Measurements from ENCODE around the gene PIK3C3.
"Not testable (repeated sequence)": the region's sequence is repeated elsewhere in the genome, so short reads cannot be mapped to it uniquely, and the experiment has no call there.

Gene PIK3C3

DNA sequence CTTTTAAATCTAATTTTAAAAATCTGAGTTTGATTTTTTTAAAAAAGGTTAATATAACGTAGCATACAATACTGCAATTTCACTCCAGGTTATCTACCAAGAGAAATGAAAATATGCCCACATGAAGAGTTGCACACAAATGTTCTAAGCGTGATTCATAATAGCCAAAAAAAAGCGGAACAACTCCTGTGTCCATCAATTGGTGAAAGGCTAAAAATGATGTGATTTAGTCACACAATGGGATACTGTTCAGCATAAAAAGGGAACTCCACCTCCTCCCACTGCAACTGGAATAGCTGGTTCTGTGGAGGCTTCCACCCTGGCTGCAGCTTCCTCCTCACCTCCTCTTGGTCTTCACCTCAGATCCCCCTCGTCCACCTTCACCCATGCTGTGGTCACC is 132.8 kb downstream of the PIK3C3 start:
- Histone ChIP-seq H3K36me3 (ENCODE audit: control insufficient read depth, insufficient read depth, low read length) (no peaks in the 10 kb centered on the region), H3K4me3 (ENCODE audit: low read length) (no peak overlapping the region), H3K9me3 (ENCODE audit: control insufficient read depth, low read length) (no peaks in the 10 kb centered on the region), H3K9ac (ENCODE audit: low read length) (no peak overlapping the region), H3K27me3 (ENCODE audit: control insufficient read depth, insufficient read depth, low read length) (no peaks in the 10 kb centered on the region), H3K4me1 (ENCODE audit: control insufficient read depth, insufficient read depth, low read length) (no peaks in the 10 kb centered on the region)

DNA sequence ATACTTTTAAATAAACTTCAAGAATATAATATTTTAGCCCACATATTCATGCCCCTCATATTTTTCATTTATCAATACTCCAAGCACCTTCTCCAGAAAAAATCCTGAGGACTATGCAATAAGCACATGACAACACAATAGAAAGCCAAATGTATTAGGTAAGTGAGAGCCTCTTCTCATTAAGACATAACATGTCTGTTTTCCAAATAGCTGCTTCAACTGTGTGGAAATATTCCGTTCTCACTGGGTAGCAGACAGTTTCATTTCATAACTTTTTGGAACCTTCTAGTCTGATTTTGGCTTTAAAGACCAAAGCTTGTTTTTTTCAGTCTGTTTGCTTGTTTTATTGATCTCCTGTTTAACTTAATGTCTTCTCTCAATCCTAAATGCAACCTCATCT is 137.8 kb downstream of the PIK3C3 start:
- Histone ChIP-seq H3K4me1 (ENCODE audit: control insufficient read depth, insufficient read depth, low read length) (no peaks in the 10 kb centered on the region), H3K27me3 (ENCODE audit: control insufficient read depth, insufficient read depth, low read length) (no peaks in the 10 kb centered on the region), H3K9me3 (ENCODE audit: control insufficient read depth, low read length) (no peaks in the 10 kb centered on the region), H3K36me3 (ENCODE audit: control insufficient read depth, insufficient read depth, low read length) (no peaks in the 10 kb centered on the region), H3K4me3 (ENCODE audit: low read length) (no peak overlapping the region), H3K9ac (ENCODE audit: low read length) (no peak overlapping the region)

- no peak overlapping the region for H3K4me3 ChIP-seq (ENCODE audit: low read length)
- no peaks in the 10 kb centered on the region for H3K36me3 ChIP-seq (ENCODE audit: control insufficient read depth, insufficient read depth, low read length)
- H3K9ac ChIP-seq (ENCODE audit: low read length): no peak overlapping the region
- no peaks in the 10 kb centered on the region for H3K4me1 ChIP-seq (ENCODE audit: control insufficient read depth, insufficient read depth, low read length)
- H3K27me3 ChIP-seq (ENCODE audit: control insufficient read depth, insufficient read depth, low read length): no peaks in the 10 kb centered on the region
- H3K9me3 ChIP-seq (ENCODE audit: control insufficient read depth, low read length): no peaks in the 10 kb centered on the region
Observed at GRCh38 chr18:42094875-42095274, 139.8 kb downstream of the PIK3C3 start.

DNA sequence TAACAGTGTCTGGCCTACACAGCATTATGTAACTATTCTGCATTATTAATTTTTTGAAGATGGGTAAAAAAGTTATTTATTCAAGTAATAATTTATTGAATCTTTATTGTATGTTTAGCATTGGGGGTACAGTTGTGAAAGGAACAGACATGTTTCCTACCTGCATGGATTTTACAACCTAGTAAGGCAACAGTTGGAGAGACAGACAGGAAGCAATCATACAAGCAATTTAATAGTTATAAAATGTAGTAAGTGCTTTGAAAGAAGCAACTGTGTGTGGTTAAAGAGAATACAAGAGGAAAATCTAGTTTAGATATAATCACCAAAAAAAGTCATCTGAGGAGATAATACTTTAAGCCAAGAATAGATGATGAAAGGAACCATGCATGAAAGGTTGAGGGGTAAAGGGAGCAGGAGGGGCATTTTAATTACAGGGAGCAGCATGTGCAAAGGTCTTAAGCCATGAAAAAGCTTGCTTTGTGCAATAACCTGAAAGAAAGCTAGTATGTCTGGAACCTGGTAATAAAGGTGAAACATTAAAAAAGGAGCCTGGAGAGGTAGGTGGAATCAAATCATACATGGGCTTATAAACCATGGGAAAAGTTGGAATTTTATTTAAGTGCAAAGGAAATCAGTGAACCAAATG is 140.8 kb downstream of the PIK3C3 start:
- no peak overlapping the region for H3K4me3 ChIP-seq (ENCODE audit: low read length)
- no peak overlapping the region for H3K9ac ChIP-seq (ENCODE audit: low read length)
- no peaks in the 10 kb centered on the region for H3K9me3 ChIP-seq (ENCODE audit: control insufficient read depth, low read length)
- H3K27me3 ChIP-seq (ENCODE audit: control insufficient read depth, insufficient read depth, low read length): no peaks in the 10 kb centered on the region
- H3K4me1 ChIP-seq (ENCODE audit: control insufficient read depth, insufficient read depth, low read length): no peaks in the 10 kb centered on the region
- H3K36me3 ChIP-seq (ENCODE audit: control insufficient read depth, insufficient read depth, low read length): no peaks in the 10 kb centered on the region

DNA sequence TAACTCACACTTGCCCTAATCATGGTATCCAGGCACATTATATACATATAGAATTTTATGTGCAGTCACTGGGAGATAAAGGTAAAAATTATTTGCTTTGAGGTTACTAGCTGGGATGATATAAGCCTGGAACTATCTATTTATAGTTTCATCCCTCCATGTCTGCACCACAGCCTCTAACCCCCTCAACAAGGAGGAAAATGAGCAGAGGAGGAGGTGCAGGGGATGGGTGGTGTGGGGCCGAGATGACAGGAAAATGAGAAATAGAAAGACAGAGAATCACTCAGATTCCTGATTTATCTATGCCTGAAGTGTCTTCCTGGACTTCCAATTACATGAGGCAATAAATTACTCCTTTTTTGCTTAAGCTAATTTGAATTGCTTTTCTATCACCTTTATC is 145.2 kb downstream of the PIK3C3 start:
- H3K4me1 ChIP-seq (ENCODE audit: control insufficient read depth, insufficient read depth, low read length): no peaks in the 10 kb centered on the region
- H3K36me3 ChIP-seq (ENCODE audit: control insufficient read depth, insufficient read depth, low read length): no peaks in the 10 kb centered on the region
- no peaks in the 10 kb centered on the region for H3K27me3 ChIP-seq (ENCODE audit: control insufficient read depth, insufficient read depth, low read length)
- no peak overlapping the region for H3K4me3 ChIP-seq (ENCODE audit: low read length)
- H3K9ac ChIP-seq (ENCODE audit: low read length): no peak overlapping the region
- H3K9me3 ChIP-seq (ENCODE audit: control insufficient read depth, low read length): no peaks in the 10 kb centered on the region

DNA sequence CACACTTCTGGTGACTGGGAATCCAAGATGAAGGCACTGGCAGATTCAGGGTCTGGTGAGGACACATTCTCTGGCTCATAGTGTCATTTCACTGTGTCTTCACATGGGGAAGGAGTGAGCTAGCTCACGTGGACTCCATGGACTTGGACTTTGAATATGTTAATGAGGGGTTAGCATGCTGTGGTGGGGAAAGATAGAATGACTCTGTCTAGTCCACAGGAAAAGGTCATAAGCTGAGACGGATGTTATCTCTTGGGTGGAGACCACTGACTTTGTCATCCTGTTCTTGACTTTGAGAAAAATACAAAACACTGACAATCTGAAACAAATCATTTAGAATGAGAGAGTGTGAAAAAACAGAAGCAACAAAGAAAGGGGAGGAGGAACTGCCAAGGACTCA is 145.9 kb downstream of the PIK3C3 start:
- Histone ChIP-seq H3K9me3 (ENCODE audit: control insufficient read depth, low read length) (no peaks in the 10 kb centered on the region), H3K4me1 (ENCODE audit: control insufficient read depth, insufficient read depth, low read length) (no peaks in the 10 kb centered on the region), H3K4me3 (ENCODE audit: low read length) (no peak overlapping the region), H3K27me3 (ENCODE audit: control insufficient read depth, insufficient read depth, low read length) (no peaks in the 10 kb centered on the region), H3K36me3 (ENCODE audit: control insufficient read depth, insufficient read depth, low read length) (no peaks in the 10 kb centered on the region), H3K9ac (ENCODE audit: low read length) (no peak overlapping the region)

GRCh38 chr18:42105394-42105793 is 150.4 kb downstream of the PIK3C3 start:
- H3K27me3 ChIP-seq (ENCODE audit: control insufficient read depth, insufficient read depth, low read length): no peaks in the 10 kb centered on the region
- H3K9me3 ChIP-seq (ENCODE audit: control insufficient read depth, low read length): no peaks in the 10 kb centered on the region
- no peaks in the 10 kb centered on the region for H3K4me1 ChIP-seq (ENCODE audit: control insufficient read depth, insufficient read depth, low read length)
- H3K36me3 ChIP-seq (ENCODE audit: control insufficient read depth, insufficient read depth, low read length): no peaks in the 10 kb centered on the region
- no peak overlapping the region for H3K9ac ChIP-seq (ENCODE audit: low read length)
- H3K4me3 ChIP-seq (ENCODE audit: low read length): no peak overlapping the region

DNA sequence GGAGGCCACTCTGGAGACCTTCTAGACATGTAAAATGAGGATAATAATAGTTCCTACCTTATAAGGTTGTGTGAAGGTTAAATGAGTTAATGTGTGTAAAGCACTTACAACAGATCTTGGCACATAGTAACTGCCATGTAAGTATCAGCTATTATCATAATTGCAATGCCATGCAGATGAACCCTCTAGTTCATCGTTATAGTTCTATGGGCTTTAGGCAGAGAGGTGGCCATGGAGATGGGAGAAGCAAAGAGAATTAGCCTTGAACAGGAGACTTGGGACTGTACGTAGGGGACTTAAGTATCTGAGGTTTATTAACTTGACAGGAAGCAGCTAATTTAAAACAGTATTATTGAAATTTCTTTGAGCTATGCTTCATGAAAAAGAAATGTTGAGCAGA is 151.8 kb downstream of the PIK3C3 start:
- no peaks in the 10 kb centered on the region for H3K27me3 ChIP-seq (ENCODE audit: control insufficient read depth, insufficient read depth, low read length)
- H3K36me3 ChIP-seq (ENCODE audit: control insufficient read depth, insufficient read depth, low read length): no peaks in the 10 kb centered on the region
- no peak overlapping the region for H3K4me3 ChIP-seq (ENCODE audit: low read length)
- no peak overlapping the region for H3K9ac ChIP-seq (ENCODE audit: low read length)
- no peaks in the 10 kb centered on the region for H3K4me1 ChIP-seq (ENCODE audit: control insufficient read depth, insufficient read depth, low read length)
- no peaks in the 10 kb centered on the region for H3K9me3 ChIP-seq (ENCODE audit: control insufficient read depth, low read length)

- no peaks in the 10 kb centered on the region for H3K9me3 ChIP-seq (ENCODE audit: control insufficient read depth, low read length)
- no peak overlapping the region for H3K4me3 ChIP-seq (ENCODE audit: low read length)
- H3K27me3 ChIP-seq (ENCODE audit: control insufficient read depth, insufficient read depth, low read length): no peaks in the 10 kb centered on the region
- H3K4me1 ChIP-seq (ENCODE audit: control insufficient read depth, insufficient read depth, low read length): no peaks in the 10 kb centered on the region
- H3K36me3 ChIP-seq (ENCODE audit: control insufficient read depth, insufficient read depth, low read length): no peaks in the 10 kb centered on the region
- no peak overlapping the region for H3K9ac ChIP-seq (ENCODE audit: low read length)
Observed at GRCh38 chr18:42107287-42107686, 152.3 kb downstream of the PIK3C3 start.

DNA sequence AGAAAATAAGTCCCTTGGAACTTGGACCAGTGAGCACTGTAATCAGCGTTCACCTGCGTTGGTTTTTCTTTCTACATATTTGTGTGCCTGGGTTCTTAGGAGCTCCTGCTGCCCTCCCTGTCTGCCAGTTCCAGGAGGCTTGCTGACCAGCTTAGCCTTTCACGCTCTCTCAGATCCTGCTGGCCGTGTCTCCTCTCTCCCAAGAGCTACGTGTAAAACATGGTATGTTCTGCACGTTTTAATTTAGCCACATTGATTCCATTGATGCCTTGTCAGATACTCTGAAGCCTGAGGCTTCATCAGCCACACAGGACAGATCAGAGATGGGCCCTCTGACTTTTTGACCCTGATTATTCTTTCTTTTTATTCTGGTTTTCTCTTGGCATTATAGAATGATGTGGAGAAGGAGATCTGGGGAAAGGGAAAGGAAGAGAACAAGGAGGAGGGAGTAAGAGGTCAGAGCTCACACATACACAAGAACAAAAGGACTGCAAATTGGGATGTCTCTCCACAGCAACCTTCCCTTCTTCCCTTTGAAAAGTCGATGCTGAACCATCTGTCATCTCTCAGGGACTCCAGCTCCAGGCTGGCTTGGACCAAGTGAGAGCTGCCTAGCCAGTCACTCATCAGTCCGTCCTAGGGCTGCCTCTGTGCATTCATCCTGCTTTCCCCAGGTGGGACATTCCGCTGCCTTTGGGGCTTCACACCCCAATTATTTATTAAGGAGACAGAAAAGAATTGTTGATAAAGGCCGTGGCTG is 152.8 kb downstream of the PIK3C3 start:
- H3K4me3 ChIP-seq (ENCODE audit: low read length): no peak overlapping the region
- H3K4me1 ChIP-seq (ENCODE audit: control insufficient read depth, insufficient read depth, low read length): no peaks in the 10 kb centered on the region
- H3K9ac ChIP-seq (ENCODE audit: low read length): no peak overlapping the region
- H3K9me3 ChIP-seq (ENCODE audit: control insufficient read depth, low read length): no peaks in the 10 kb centered on the region
- H3K27me3 ChIP-seq (ENCODE audit: control insufficient read depth, insufficient read depth, low read length): no peaks in the 10 kb centered on the region
- no peaks in the 10 kb centered on the region for H3K36me3 ChIP-seq (ENCODE audit: control insufficient read depth, insufficient read depth, low read length)

DNA sequence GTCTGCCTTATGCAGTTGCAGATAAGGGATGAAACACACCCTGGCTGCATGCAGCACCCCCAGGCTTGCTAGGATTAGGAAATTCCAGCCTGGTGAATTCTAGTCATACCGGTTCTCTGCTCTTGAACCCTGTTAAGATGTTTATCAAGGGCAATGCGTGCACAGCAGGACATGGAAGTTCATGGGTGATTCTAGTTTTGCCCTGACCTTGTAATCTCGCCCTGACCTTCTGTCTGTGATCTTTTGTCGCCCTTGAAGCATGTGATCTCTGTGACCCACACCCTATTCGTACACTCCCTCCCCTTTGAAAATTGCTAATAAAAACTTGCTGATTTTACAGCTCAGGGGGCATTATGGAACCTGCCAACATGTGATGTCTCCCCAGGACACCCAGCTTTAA is 157.1 kb downstream of the PIK3C3 start:
- H3K4me1 ChIP-seq (ENCODE audit: control insufficient read depth, insufficient read depth, low read length); H3K9ac ChIP-seq (ENCODE audit: low read length); H3K36me3 ChIP-seq (ENCODE audit: control insufficient read depth, insufficient read depth, low read length); H3K4me3 ChIP-seq (ENCODE audit: low read length); H3K27me3 ChIP-seq (ENCODE audit: control insufficient read depth, insufficient read depth, low read length); H3K9me3 ChIP-seq (ENCODE audit: control insufficient read depth, low read length): not testable (repeated sequence)

GRCh38 chr18:42112657-42113420 is 157.8 kb downstream of the PIK3C3 start:
- Histone ChIP-seq H3K36me3 (ENCODE audit: control insufficient read depth, insufficient read depth, low read length) (no peaks in the 10 kb centered on the region), H3K9me3 (ENCODE audit: control insufficient read depth, low read length) (no peaks in the 10 kb centered on the region), H3K27me3 (ENCODE audit: control insufficient read depth, insufficient read depth, low read length) (no peaks in the 10 kb centered on the region), H3K4me3 (ENCODE audit: low read length) (no peak overlapping the region), H3K4me1 (ENCODE audit: control insufficient read depth, insufficient read depth, low read length) (no peaks in the 10 kb centered on the region), H3K9ac (ENCODE audit: low read length) (no peak overlapping the region)
